Eye (tissue), 1 donor: Measurements from ENCODE around the gene SLC16A8.

ENCODE experiments used
- DNase-seq: peaks from one replicate; pipeline ENCODE4 v3.0.0-alpha.2; 2015

SLC16A8 gene

DNA sequence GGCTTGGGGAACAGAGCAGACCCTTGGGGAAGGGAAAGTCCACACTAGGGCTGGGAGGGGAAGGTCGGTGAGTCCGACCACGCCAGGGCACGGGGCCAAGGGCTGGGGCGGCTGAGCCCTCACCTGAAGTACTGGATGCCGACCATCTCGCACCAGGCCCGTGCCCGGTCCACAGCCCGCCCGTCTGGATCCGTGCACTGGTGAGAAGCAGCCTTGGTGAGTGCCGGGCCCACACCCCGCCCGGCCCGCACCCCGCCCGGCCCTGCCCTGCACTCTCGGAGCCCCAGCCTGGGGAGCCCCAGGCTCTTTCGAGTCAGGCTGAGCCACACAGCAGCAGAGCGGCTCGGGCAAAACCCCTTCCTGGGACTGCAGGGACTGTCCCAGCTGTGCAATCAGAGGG lies 28.4 kb upstream of the SLC16A8 start:
- DNase-seq: no peak

DNA sequence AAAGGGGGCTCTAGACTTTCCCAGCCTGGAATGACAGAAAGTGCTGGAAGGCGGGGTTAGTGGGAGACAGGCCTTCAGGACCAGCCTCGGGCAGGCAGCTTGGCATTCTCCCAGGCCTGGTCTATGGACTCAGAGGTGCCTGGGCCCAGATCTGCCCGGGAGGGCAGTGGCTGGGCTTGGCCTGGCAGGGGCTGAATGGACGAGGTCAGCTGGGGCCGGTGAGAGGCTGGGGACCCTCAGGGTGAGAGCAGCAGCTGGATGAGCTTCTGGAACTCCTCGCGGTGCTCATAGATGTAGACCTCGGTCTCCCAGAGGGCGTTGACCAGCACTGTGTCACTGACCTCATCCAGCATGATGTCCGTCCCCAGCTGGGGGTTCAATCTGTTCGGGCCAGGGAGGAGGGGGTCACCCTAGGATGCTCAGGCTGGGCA lies 28.0 kb upstream of the SLC16A8 start:
- no peak for DNase-seq

DNA sequence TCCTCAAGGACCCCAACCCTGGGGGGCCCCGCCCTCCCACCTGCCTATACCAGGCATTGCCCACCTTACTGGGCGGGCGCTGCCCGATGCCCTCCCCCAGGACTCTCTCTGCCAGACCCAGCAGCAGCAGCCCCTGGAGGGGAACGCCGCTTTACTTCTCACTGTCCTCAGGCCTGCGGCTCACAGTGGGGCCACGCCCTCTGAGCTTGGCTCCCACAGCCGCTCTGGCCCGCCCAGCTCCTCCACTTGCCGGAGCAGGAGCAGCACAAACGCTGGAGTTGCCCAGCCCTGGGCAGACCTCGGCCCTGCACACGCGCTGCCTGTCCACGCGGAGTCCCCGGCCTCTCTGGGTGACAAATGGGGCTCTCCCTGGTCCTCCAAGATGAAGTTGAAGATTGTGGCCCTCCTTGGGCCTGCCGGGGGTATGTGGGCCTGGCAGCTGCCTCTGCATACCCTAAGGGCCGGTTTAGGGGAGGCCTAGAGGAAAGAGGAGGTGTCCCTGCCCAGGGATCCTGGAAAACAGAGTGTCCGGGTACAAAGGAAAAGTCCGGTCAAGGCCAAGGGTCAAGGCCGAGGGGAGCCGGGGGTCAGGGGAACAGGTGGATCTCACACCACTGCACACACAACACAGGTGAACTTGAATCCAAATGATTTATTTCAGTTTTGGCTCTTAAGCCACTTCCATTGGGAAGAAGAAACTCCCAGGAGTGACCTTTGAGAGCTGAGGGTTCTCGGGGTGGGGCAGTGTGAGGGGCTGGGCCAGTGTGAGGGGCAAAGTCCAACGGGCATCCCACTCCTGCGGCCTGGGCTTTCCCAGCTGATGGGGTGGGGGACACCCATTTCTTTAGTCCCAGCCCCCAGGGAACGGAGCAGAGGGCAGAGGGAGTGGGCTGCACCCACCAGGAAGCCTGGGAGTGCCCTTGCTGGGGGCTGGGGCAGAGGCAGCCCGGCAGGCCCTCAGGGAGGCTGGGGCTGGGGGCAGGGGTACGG lies 27.2 kb upstream of the SLC16A8 start:
- DNase-seq: no peak

DNA sequence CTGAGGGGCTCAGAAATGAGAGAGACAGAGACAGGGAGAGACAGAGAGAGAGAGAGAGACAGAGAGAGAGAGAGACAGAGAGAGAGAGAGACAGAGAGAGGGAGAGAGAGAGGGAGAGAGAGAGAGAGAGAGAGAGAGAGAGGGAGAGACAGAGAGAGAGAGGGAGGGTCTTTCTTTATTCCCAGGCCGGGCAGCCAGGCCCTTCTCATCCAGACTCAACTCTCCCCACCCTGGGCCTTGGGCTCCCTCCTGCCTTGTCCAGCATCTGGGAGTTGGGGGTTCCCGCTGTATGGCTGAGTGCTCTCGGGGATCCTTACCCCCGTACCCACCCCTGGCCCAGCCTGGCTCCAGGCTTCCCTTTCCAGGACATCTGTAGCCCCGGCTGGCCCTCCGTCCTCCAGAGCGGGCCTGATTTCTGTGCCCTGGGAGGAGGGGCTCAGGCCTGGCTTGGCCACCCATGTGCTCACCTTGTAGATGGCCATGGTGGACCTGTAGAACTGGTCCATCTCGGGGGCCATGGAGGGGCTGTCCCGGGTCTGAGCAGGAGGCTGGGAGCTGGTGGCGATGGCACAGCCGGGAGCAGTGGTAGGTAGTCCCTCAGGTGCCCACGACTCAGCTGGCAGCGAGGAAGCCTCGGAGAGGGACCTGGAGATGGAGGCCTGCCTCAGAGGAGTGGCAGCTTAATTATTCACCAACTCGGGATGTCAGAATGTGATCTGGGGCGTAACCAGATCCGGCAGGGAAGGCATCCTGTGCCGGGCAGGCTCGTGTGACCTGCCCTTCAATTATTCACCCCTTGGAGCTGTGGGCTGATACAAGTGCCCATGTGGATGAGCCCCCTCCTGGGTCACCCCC lies 26.3 kb upstream of the SLC16A8 start, which contains the start of gene BAIAP2L2:
Gene BAIAP2L2, minus strand, starts transcription at position 677 of the 855 bp plus-strand sequence. Its CDS starts 159 bp downstream, at position 518.
- peak; percentile 15 for DNase-seq

DNA sequence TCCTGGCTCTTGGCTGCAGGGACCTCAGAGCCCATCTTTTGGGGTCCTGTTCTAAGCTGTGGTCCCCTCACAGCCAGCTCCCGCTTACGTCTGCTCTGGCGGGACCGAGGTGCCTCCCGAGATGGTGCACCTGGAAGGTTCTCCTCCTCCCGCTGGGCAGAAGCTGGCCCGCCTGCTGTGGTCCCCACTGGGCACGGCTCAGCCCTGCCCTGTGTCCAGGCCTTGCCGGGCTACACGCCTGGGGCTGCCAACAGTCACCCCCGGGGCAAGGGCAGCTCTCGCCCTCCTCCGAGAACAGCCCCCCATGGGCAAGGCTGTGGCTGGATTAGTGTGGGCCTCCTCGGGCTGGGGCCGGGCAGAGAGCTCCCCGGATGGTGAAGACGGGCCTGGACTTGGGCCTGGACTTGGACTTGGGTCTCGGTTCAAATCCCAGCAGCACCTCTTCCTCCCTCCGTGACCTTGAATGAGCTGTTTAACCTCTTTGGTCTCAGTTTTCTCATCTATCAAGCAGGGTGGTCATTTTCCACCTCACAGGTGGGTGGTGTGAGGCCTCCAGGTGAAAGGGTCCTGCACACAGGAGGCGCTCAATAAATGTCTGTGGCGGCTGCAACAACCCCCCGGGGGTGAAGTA lies 25.5 kb upstream of the SLC16A8 start:
- peak; percentile 93 for DNase-seq

DNA sequence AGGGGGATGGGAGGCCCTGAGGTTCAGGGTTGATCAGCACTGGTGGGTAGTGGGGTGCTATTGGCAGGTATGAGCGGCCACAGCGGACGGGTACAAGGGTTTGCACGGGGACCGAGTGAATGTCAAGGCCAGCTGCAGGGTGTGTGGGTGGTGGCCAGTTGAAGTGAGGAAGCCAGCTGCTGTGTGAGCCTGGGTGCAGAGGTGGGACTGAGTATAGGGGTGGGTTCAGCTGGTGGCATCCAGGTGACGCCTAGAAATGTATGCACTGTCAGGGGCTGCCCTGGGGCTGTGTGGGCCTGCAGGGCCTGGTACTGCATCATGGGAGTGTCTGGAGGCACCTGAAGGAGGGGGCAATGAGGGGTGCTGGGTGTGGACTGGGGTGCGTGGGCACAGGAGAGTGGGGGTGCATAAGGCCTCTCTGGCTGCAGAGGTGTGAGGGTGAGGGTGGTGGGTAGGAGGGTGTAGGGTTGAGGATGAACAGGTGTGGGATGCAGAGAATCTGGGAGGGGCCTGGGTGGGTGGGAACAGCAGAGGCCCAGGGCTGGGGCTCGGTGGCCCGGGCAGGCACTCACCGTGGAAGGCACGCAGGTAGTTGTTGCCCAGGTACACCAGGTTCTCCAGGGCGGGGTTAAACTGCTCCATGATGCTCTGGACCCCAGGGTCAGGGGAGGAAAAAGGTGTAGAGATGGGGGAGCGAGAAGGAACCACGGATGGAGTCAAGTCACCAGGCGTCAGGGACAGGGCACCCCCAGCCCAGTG lies 24.8 kb upstream of the SLC16A8 start:
- DNase-seq: peak; percentile 24

DNA sequence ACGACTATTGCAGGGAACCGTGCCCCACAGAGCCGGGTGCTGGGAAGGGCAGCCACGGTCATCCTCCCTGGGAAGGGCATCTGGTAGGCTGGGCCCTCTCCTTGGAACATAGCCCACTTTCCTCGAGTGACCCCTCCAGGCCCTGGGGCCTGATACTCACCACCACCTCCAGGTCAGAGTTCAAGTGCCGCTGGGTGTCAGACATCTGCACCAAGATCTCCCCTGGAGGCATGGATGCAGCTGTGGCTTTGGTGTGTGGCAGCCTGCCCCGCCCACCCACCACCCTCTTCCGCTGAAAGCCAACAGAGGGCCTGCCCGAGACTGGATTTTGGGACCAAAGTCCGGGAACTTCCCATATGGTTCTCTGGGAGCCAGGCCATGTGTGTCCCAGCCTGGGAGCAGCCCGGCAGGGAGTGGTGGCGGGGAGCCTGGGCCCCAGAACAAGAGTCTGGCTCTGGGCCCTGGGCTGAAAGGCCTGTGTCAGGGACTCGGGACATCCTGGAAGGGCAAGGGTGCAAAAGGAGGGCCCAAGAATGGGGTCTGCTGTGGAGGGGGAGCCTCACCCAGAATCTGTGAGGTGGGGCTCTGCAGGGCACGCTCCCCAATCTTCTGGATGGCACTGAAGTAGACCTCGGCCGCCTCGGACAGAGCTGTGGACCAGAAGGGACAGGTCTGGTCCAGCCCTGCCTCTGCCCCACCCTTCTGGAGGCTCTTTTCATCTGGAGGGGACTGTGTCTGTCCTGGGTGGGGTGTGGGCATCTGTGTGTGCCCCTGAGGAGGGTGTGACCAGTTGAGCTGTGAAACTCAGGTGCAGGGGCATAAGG lies 23.9 kb upstream of the SLC16A8 start:
- no peak for DNase-seq

DNA sequence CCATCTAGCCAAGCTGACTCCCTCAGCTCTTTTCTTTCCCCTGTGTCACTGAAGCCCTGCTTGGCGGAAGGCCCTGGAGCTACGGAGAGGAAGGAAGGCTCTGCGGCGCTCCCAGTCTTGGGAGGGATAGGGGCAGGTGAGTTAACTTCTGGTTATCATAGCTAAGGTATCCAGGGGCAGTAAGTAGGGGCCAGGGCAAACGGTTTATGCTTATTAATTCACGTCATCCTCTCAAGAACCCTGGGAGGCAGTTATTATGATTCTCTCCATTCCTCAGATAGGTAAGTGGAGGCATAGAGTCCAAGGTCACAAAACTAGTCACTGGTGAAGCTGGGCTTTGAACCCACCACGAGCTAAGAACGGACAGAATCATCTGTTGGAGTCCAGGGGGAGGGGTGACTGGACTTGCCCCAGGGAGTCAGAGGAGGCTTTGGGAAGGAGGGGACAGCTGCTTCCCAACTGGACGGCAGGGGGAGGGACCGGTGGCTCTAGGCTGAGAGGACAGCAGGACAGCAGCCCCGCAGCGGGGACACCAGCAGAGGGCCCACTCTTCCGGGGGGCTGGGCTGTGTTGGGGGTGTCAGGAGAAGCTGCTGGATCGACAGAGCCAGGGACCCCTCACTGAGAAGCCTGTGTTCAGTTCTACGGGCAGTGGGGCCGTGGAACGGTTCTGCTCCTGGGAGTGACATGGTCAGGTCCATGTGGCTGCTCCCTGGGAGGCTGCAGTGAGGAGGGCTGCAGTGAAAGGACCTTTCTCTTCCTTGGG lies 23.0 kb upstream of the SLC16A8 start:
- no peak for DNase-seq

DNA sequence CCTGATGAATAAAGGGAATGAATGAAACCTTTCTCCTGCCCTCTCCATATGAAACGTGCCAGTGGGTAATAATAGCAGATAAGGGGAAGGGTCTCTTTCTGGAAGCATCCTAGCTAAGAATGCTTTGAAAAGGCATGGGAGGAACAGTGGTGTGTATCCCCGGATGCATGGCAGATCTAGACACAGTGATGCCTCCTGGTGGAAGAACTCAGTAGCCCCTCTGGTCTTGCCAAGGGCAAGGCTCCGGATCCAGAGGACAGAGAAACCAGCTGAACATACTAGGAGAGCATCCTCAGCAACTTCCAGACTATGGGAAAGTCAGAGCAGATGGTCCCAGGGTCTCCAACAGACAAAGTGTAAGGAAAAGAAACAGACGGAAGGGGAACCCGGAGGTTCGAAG lies 20.1 kb upstream of the SLC16A8 start:
- DNase-seq: no peak

DNA sequence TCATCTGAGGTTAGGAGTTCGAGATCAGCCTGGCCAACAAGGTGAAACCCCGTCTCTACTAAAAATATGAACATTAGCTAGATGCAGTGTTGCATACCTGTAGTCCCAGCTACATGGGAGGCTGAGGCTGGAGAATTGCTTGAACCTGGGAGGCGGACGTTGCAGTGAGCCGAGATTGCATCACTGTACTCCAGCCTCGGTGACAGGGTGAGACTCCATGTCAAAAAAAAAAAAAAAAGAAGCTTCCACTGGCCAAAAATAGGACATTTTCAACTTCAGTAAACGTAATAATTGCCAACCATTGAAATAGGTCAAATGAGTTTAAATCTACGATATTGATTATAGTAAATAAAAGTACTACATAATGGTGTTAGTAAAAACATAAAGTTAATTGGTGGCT lies 19.7 kb upstream of the SLC16A8 start:
- no peak for DNase-seq

DNA sequence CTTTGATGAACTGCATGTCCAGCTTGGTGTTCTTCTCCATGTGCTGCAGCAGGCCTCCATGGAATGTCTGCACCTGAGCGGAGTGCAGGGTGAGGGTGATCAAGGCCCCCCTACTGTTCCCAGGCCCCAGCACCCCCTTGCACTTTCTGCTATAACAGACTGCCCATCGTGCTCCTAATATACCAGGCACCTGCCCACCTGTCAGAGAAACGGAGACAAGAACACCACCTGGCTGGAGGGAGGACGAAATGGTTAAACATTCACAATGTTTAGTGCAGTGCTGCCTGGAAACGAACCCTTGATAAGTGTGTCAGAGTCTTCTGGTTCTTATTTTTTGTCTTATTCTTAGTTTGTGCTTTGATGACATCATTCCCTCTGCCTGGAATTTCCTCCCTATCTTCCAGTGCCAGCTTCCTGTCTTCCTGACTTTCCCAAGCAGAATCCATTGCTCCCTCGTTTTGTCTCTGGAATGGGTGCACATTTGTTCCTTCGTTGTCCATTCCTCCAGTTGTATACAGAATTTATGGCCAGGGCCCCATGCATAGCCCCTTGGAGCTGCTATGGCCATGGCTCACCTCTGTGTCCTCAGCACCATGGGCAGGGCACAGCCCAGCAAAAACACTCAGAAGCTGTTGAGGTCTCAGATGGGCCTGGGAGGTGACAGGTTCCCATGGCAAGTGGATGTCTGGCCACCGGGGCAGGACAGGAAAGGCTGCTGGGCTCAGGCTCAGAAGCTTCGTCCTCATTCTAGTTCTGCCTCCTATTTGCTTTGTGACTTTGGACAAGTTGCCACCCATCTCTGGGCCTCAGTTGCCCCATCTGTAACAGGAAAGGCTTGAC lies 14.6 kb upstream of the SLC16A8 start:
- DNase-seq: no peak

DNA sequence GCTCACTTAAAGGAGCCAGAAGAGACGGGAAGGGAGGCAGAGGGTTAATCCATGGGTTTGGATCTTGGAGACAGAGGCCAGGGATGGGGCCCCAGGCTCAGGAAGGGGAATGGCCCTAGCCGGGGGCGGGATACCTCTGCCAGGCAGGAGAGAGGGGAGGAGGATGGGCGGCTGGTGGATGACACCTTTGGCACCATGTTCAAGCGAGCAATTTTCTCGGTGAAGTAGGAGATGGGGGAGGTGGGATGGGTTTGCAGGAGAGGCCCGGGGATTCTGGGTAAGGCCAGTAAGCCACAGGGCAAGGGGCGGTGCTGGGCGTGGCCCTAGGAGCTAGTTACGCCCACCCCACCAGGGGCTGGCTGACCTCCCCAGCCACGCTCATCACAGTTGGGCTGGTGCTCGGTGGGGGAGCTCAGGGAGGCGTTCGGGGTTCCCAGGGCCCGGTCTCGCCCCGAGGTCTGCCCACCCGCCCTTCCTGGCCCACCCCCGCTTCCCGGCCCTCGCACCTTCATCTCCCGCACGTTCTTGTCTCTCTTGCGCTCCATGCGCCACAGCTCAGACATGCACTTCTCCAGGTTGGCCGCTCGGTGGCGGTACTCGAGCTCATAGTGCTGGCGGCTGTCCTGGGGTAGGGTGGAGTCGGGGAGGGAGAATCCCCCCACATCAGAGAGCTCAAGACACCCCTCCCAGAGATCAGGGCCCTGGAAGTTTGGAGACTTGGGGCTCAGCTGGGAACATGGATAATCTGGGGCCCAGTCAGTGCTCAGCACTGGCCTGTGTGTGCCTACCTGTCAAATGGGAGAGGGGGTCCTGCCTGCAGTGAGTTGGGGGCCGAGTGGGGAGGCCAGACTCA lies 13.8 kb upstream of the SLC16A8 start:
- peak; percentile 70 for DNase-seq

DNA sequence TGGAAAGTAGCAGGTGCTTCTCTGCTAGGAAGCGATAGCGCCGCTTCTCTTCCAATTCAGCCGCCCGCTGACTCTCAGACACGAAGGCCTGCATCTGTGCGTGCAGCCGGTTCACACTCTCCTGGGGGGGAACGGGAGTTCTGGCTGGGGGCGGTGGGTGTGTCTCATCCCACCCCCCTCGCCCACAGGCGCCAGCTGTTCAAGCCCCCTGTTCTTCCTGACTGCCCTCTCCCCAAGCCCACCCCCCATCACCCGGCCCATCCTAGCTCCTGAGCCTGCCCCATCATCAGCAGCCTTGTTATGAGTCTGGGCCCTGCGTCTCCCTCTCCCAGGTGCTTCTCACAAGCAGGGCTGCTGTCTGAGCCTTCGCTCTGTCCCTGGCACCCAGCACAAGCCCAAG lies 13.1 kb upstream of the SLC16A8 start:
- peak; percentile 45 for DNase-seq

DNA sequence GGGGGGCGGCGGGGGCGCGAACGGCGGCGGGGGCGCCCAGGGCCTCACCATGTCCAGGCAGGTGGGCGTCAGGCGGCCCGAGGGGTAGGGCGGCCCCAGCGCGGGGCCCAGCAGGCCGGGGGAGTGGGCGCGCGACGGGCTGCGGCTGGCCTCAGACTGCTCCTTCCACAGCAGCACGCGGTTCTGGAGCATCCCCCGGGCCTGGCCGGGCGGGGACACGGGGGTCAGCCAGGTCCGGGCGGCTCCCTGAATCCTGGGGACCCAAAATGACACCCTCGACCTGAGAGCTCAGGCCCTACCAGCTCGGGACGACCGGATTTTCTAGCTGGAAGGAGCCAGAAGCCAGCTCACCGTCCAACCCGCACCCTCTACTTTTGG lies 5.5 kb upstream of the SLC16A8 start:
- no peak for DNase-seq

DNA sequence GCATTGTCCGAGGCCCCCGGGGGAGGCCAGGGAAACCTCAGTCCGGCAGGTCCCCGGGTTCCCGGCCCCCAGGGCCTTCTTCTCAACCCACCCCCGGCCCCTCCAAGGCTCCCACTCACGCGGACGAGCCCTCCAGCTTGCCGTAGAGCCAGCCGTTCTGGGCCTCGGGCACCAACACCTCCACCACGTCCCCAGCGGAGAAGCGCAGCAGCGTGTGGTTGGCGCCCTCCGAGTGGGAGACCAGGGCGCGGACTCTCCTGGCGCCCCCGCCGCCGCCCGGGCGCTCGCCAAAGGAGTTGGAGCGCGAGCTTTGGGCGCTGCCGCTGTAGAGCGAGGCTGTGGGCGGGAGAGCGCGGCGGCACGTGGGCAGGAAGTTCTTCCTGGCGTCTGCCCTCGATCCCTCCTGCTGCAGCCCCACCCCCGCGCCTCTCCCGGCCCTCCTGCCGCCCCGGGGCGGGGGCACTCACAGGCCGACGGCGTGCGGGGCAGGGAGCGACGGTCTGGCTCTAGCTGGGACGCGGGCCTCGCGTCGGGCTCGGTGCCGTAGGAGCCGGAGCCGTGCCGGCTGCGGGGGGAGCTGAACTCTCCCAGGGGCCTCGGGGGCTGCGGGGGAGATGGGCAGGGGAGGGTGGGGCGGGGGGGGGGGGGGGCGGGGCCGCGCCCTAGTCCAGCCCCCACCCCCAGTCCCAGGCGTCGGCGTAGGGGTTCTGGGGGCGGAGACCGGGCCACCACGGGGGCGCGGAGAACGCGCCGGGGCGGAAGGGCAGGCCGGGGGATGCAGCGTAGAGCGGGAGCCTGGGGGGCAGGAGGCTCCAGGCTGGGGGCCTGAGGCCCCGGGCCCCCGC lies 4.9 kb upstream of the SLC16A8 start:
- DNase-seq: no peak

DNA sequence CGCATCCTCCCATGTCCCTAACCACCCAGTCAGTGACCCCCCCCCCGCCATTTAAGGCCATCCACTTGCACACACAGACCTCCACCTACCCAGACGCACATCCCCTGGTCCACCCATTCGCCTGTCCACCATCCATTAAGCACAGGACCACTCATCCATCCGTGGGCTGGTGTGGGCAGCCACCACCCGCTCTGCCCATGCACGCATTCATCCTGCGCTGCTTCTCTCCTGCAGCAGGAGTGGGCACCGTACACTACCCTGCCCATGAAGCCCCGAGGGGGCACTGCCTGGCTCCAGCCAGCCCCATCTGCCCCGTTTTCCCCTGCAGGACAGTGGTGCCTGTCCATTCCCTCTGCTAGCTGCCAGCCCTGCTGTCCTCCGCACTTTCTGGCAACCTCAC lies 3.9 kb upstream of the SLC16A8 start:
- no peak for DNase-seq

DNA sequence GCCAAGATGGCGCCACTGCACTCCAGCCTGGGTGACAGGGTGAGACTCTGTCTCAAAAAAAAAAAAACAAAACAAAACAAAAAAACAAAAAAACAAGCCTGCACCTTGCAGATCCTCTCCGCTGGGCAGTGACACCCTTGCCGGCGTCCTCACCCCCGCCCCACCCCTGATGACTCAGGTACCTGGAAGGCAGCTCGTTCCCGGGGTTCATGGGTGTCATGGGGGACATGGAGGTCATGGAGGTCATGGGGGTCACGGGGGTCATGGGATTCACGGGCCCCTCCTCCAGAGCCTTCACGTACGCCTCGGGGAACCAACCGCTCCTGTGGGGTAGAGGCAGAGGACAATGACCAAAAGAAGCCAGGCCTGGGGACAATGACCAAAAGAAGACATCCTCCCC lies 3.0 kb upstream of the SLC16A8 start:
- DNase-seq: no peak
